CD14-positive monocyte (primary cell): Measurements from ENCODE around the gene COL4A1. TPM values are rescaled to one million over a fixed set of nuclear protein-coding genes. Genes with fewer than 3 reads are reported as not detected.

ENCODE experiments used
- DNase-seq, 3 donors: peaks; one replicate each; pipeline ENCODE4 v3.0.0-alpha.2; 2011 to 2022
- H2AFZ ChIP-seq: 2 replicates; pipeline ENCODE4 v1.6.0; 2012; ENCODE audit warnings: mild to moderate bottlenecking, low read depth, low read length, inconsistent platforms; ENCODE audit not compliant: insufficient read depth, poor library complexity, severe bottlenecking
- H3K27ac ChIP-seq, 2 donors: 1 replicate in 1 of 2; 2 replicates in 1 of 2; pipeline ENCODE4 v1.5.1; 2012 to 2013; ENCODE audit warnings: low read length in 2 of 2, control low read depth in 1 of 2, inconsistent platforms in 1 of 2, low read depth in 1 of 2, mild to moderate bottlenecking in 1 of 2
- H3K27me3 ChIP-seq, 2 donors: one replicate each; pipeline versions ENCODE4 v1.6.0 to v1.6.1; 2011 to 2013; ENCODE audit warnings: low read length in 2 of 2; ENCODE audit not compliant: control insufficient read depth in 2 of 2, insufficient read depth in 2 of 2
- H3K36me3 ChIP-seq, 2 donors: replicated peaks in 1 of 2; 1 replicate in 1 of 2; 2 replicates in 1 of 2; pipeline versions ENCODE4 v1.5.1 to v1.6.1; 2012 to 2013; ENCODE audit warnings: low read length in 2 of 2, control low read depth in 1 of 2, inconsistent platforms in 1 of 2, mild to moderate bottlenecking in 1 of 2; ENCODE audit not compliant: insufficient read depth in 2 of 2, control insufficient read depth in 1 of 2
- H3K4me1 ChIP-seq, 2 donors: 1 replicate in 1 of 2; 2 replicates in 1 of 2; pipeline versions ENCODE4 v1.5.1 to v1.6.1; 2012 to 2013; ENCODE audit warnings: low read length in 2 of 2, control low read depth in 1 of 2, inconsistent platforms in 1 of 2, mild to moderate bottlenecking in 1 of 2, moderate library complexity in 1 of 2; ENCODE audit not compliant: insufficient read depth in 2 of 2, control insufficient read depth in 1 of 2
- H3K4me2 ChIP-seq: replicated peaks from 2 replicates; pipeline ENCODE3; 2012; ENCODE audit warnings: low read length, moderate library complexity, mild to moderate bottlenecking; ENCODE audit not compliant: poor library complexity, severe bottlenecking; ENCODE audit errors: extremely low read depth
- H3K4me3 ChIP-seq, 3 experiments: fragments of 200-600 bp in 1 of 3; sonication (generic) in 1 of 3; replicated peaks in 1 of 3; 1 replicate in 2 of 3; 2 replicates in 1 of 3; pipeline ENCODE4 v1.5.1; 2011 to 2013; ENCODE audit warnings: low read length in 3 of 3, mild to moderate bottlenecking in 3 of 3, control low read depth in 2 of 3, low read depth in 2 of 3, inconsistent platforms in 1 of 3, moderate library complexity in 1 of 3
- H3K79me2 ChIP-seq: 2 replicates; pipeline ENCODE4 v1.6.0; 2012; ENCODE audit warnings: mild to moderate bottlenecking, control low read depth, inconsistent platforms, low read length, moderate library complexity; ENCODE audit not compliant: insufficient read depth
- H3K9ac ChIP-seq: 2 replicates; pipeline ENCODE4 v1.6.0; 2017; ENCODE audit warnings: low read length, mild to moderate bottlenecking; ENCODE audit not compliant: insufficient read depth, poor library complexity, severe bottlenecking
- H3K9me3 ChIP-seq, 2 donors: replicated peaks in 1 of 2; 1 replicate in 1 of 2; 2 replicates in 1 of 2; pipeline versions ENCODE4 v1.5.1 to v1.6.1; 2012 to 2013; ENCODE audit warnings: low read length in 2 of 2, control low read depth in 1 of 2; ENCODE audit not compliant: control insufficient read depth in 1 of 2, insufficient read depth in 1 of 2
- H4K20me1 ChIP-seq: 2 replicates; pipeline ENCODE4 v1.6.0; 2012; ENCODE audit warnings: mild to moderate bottlenecking, low read length, control low read depth, moderate library complexity; ENCODE audit not compliant: insufficient read depth
- H3K27ac Mint-ChIP-seq, 7 donors: one replicate each; pipeline ENCODE4 v1.8.0; 2020; ENCODE audit warnings: mild to moderate bottlenecking in 7 of 7, mixed read lengths in 7 of 7, moderate library complexity in 6 of 7, inconsistent platforms in 2 of 7
- H3K27me3 Mint-ChIP-seq, 3 donors: one replicate each; pipeline ENCODE4 v1.8.0; 2021 to 2022; ENCODE audit warnings: low read depth in 3 of 3, mild to moderate bottlenecking in 3 of 3, mixed read lengths in 3 of 3, moderate library complexity in 3 of 3, inconsistent platforms in 1 of 3
- H3K36me3 Mint-ChIP-seq, 2 donors: one replicate each; pipeline ENCODE4 v1.8.0; 2020; ENCODE audit warnings: mixed read lengths in 2 of 2, inconsistent platforms in 1 of 2, mild to moderate bottlenecking in 1 of 2
- H3K4me1 Mint-ChIP-seq: one replicate; pipeline ENCODE4 v1.8.0; 2020; ENCODE audit warnings: mild to moderate bottlenecking, mixed read lengths
- H3K4me3 Mint-ChIP-seq, 2 donors: one replicate each; pipeline ENCODE4 v1.8.0; 2020; ENCODE audit warnings: mild to moderate bottlenecking in 2 of 2, mixed read lengths in 2 of 2, moderate library complexity in 1 of 2
- H3K9me3 Mint-ChIP-seq, 7 donors: one replicate each; pipeline ENCODE4 v1.8.0; 2020 to 2022; ENCODE audit warnings: mixed read lengths in 7 of 7, mild to moderate bottlenecking in 6 of 7, moderate library complexity in 6 of 7, inconsistent platforms in 2 of 7
- CTCF ChIP-seq: fragments of 200-600 bp; IDR thresholded peaks from one replicate; pipeline ENCODE4 v1.8.0; 2022; ENCODE audit warnings: antibody characterized with exemption, mild to moderate bottlenecking
- WGBS: methylation state at CpG from one replicate; pipeline ENCODE4 v1.1.5; 2013; ENCODE audit warnings: missing lambda C conversion rate; ENCODE audit not compliant: insufficient coverage; 5-methylcytosine and 5-hydroxymethylcytosine counted together
- intact Hi-C, 2 donors: fragments of 100-400 bp; cut with micrococcal nuclease; formaldehyde crosslinking; loops; one replicate each; pipeline versions ENCODE4 v1.15.0 to v1.15.1; 2023
- polyA plus RNA-seq, 3 donors: library from polyadenylated mRNA; depleted of rRNA in 1 of 3; unstranded in 2 of 3; stranded (reverse) in 1 of 3; fragments of 300-500 nt in 2 of 3; fragments of >200 nt in 1 of 3; fragmentation: Illumina TruSeq in 2 of 3; gene quantifications; 1 replicate in 2 of 3; 2 replicates in 1 of 3; pipeline ENCODE4 v1.2.3, GENCODE V29; 2012 to 2021

Gene COL4A1
- polyA plus RNA-seq, 3 donors: 0.16 to 0.25 TPM; not detected in 1

- peak overlapping the region; percentile 73 for H3K4me2 ChIP-seq
- H3K4me3 Mint-ChIP-seq: peak overlapping the region; percentile 68 to 71
These were observed 168.3 kb downstream of the COL4A1 start for GRCh38 chr13:110138700-110139036.

GRCh38 chr13:110138010-110138699 lies 168.8 kb downstream of the COL4A1 start:
- Histone ChIP-seq H3K27me3 (no peaks in the 10 kb centered on the region), H4K20me1 (no peaks in the 10 kb centered on the region), H3K9me3 (no peaks in the 10 kb centered on the region), H3K36me3 (no peaks in the 10 kb centered on the region), H3K9ac (peak overlapping the region; percentile 87), H3K4me3 (peak overlapping the region; percentile 63 to 79 (median 74)), H3K79me2 (no peaks in the 10 kb centered on the region), H3K4me2 (peak overlapping the region; percentile 73), H3K27ac (peak overlapping the region; percentile 95 to 98), H3K4me1 (peaks cover 17 to 19% of the 10 kb centered on the region in 2 donors), H2AFZ (peak overlapping the region; percentile 74)
- Mint-ChIP-seq H3K4me1 (peaks cover 20% of the 10 kb centered on the region), H3K27me3 (peaks cover 0 to 5% (median 2%) of the 10 kb centered on the region in 3 donors), H3K4me3 (peak overlapping the region; percentile 82 to 92), H3K27ac (peak overlapping the region; percentile 94 to 98 (median 97)), H3K36me3 (no peaks in the 10 kb centered on the region), H3K9me3 (peaks cover 0 to 5% (median 4%) of the 10 kb centered on the region in 7 donors)
- 1% methylated on average over 54 of the region's 60 CpGs for WGBS
- intact Hi-C loops: loop anchor here (2.0 to 10.0 kb wide), 5 partner anchors 21 to 363 kb away; no protein-coding TSS in a partner anchor
- peak; percentile 90 to 97 (median 93) for DNase-seq
- no peak for TF ChIP-seq CTCF

More at GRCh38 chr13:110138700-110139036, 168.3 kb downstream of the COL4A1 start:
- peaks cover 17 to 19% of the 10 kb centered on the region in 2 donors for H3K4me1 ChIP-seq
- peaks cover 0 to 5% (median 2%) of the 10 kb centered on the region in 3 donors for H3K27me3 Mint-ChIP-seq
- peaks cover 0 to 6% (median 5%) of the 10 kb centered on the region in 7 donors for H3K9me3 Mint-ChIP-seq
- H3K27ac ChIP-seq: peak overlapping the region; percentile 95 to 98
- no peaks in the 10 kb centered on the region for H3K79me2 ChIP-seq
- intact Hi-C loops: loop anchor here (2.0 to 10.0 kb wide), 5 partner anchors 20 to 364 kb away; no protein-coding TSS in a partner anchor
- no peaks in the 10 kb centered on the region for H3K36me3 Mint-ChIP-seq
- TF ChIP-seq CTCF: no peak
- H2AFZ ChIP-seq: peak overlapping the region; percentile 74
- H3K27ac Mint-ChIP-seq: peak overlapping the region; percentile 85 to 98 (median 91)
- H4K20me1 ChIP-seq: no peaks in the 10 kb centered on the region
- WGBS: 93% methylated on average over 3 of the region's 8 CpGs
- no peak for DNase-seq
- no peaks in the 10 kb centered on the region for H3K36me3 ChIP-seq
- peak overlapping the region; percentile 63 to 79 (median 74) for H3K4me3 ChIP-seq
- peaks cover 20% of the 10 kb centered on the region for H3K4me1 Mint-ChIP-seq
- H3K27me3 ChIP-seq: no peaks in the 10 kb centered on the region
- no peaks in the 10 kb centered on the region for H3K9me3 ChIP-seq
- peak overlapping the region; percentile 87 for H3K9ac ChIP-seq
